ENCODE data around the gene FOCAD.

DNA sequence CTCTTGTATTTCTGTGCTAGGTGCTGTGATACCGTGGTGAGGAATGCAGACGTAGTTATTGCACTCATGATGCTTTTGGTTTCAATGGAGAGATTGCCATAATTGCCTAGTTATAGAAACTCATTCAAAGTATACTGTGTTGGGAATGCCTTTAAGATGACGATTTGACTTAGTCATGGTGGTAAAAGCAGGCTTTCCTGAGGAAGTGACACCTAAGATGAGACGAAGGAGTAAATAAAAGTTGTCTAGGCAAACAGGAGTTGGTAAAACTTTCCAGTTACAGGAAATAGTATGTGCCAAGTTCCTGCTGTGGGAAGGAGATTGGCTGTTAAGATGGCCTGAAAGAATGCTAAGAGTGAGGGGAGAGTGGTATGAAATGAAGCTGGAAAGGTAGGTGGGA lies 48.1 kb downstream of the FOCAD start:
- TF ChIP-seq, protein P1, sequence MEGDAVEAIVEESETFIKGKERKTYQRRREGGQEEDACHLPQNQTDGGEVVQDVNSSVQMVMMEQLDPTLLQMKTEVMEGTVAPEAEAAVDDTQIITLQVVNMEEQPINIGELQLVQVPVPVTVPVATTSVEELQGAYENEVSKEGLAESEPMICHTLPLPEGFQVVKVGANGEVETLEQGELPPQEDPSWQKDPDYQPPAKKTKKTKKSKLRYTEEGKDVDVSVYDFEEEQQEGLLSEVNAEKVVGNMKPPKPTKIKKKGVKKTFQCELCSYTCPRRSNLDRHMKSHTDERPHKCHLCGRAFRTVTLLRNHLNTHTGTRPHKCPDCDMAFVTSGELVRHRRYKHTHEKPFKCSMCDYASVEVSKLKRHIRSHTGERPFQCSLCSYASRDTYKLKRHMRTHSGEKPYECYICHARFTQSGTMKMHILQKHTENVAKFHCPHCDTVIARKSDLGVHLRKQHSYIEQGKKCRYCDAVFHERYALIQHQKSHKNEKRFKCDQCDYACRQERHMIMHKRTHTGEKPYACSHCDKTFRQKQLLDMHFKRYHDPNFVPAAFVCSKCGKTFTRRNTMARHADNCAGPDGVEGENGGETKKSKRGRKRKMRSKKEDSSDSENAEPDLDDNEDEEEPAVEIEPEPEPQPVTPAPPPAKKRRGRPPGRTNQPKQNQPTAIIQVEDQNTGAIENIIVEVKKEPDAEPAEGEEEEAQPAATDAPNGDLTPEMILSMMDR (IDR thresholded peaks at IDR 0.05) = no peak
- TF ChIP-seq EP300 (IDR thresholded peaks at IDR 0.05) (no peak), POLR2A (IDR thresholded peaks at IDR 0.05) (no peak)
